Mucosa of descending colon (tissue), 3 donors: ENCODE data around the gene ANKRD44. TPM values are rescaled to one million over a fixed set of nuclear protein-coding genes. Genes with fewer than 3 reads are reported as not detected.
"Not testable (repeated sequence)": the region's sequence is repeated elsewhere in the genome, so short reads cannot be mapped to it uniquely, and the experiment has no call there.

Source experiments
- ATAC-seq: fragments of 200-7000 bp; cut with Tn5 transposase; one replicate; pipeline ENCODE4 v1.9.1; 2020; ENCODE audit warnings: mild to moderate bottlenecking, moderate library complexity
- DNase-seq, 3 donors: peaks; one replicate each; pipeline ENCODE4 v3.0.0-alpha.2; 2020
- H3K36me3 ChIP-seq: fragments of 200-600 bp; one replicate; pipeline ENCODE4 v1.8.0; 2021; ENCODE audit warnings: low read depth, mild to moderate bottlenecking
- H3K4me1 ChIP-seq: fragments of 200-600 bp; one replicate; pipeline ENCODE4 v1.8.0; 2021; ENCODE audit warnings: low read depth, mild to moderate bottlenecking
- H3K4me3 ChIP-seq: fragments of 200-600 bp; one replicate; pipeline ENCODE4 v1.8.0; 2021; ENCODE audit warnings: mild to moderate bottlenecking
- H3K9me3 ChIP-seq: fragments of 200-600 bp; one replicate; pipeline ENCODE4 v1.8.0; 2021; ENCODE audit warnings: mild to moderate bottlenecking
- intact Hi-C, 2 donors: fragments of 100-400 bp; cut with DNase I in 1 of 2; cut with micrococcal nuclease in 1 of 2; formaldehyde crosslinking; loops; one replicate each; pipeline versions ENCODE4 v1.11.0 to v1.11.1; 2022; cut with DNase I, micrococcal nuclease
- total RNA-seq, 3 donors: library from RNA; stranded (reverse); fragmentation: NEBNext Ultra II Directional in 2 of 3; extraction: Animal tissue kit (Norgen Biotek cat#: 25700) in 2 of 3; gene quantifications; one replicate each; pipeline versions ENCODE4 v1.2.1 to v1.2.4, GENCODE V29; 2021 to 2023
- TF ChIP-seq, protein P1 (sequence below): fragments of 200-600 bp; IDR thresholded peaks from one replicate; pipeline ENCODE4 v1.8.0; 2022; ENCODE audit warnings: antibody characterized with exemption, mild to moderate bottlenecking
- donor health status: DM: no; HTN: no; CAD: no; lungs with moderate emphysema.
- donor health status: DM: no; HTN: no; CAD: no.
- donor health status: DM: no; HTN: yes; CAD: no.

The ANKRD44 gene
- total RNA-seq, 3 donors from 2014 or later, result 9.7 to 25.7 (median 13.7) TPM

GRCh38 chr2:197241153-197241552, 69.4 kb downstream of the ANKRD44 start:
- no peaks in the 10 kb centered on the region for H3K9me3 ChIP-seq
- intact Hi-C loops, result no loop called here
- no peaks in the 10 kb centered on the region for H3K36me3 ChIP-seq
- ATAC-seq (no peak), DNase-seq (no peak)
- no peak overlapping the region for H3K4me3 ChIP-seq
- no peaks in the 10 kb centered on the region for H3K4me1 ChIP-seq
- TF ChIP-seq, protein P1, sequence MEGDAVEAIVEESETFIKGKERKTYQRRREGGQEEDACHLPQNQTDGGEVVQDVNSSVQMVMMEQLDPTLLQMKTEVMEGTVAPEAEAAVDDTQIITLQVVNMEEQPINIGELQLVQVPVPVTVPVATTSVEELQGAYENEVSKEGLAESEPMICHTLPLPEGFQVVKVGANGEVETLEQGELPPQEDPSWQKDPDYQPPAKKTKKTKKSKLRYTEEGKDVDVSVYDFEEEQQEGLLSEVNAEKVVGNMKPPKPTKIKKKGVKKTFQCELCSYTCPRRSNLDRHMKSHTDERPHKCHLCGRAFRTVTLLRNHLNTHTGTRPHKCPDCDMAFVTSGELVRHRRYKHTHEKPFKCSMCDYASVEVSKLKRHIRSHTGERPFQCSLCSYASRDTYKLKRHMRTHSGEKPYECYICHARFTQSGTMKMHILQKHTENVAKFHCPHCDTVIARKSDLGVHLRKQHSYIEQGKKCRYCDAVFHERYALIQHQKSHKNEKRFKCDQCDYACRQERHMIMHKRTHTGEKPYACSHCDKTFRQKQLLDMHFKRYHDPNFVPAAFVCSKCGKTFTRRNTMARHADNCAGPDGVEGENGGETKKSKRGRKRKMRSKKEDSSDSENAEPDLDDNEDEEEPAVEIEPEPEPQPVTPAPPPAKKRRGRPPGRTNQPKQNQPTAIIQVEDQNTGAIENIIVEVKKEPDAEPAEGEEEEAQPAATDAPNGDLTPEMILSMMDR, result no peak

GRCh38 chr2:197240421-197241041, 70.0 kb downstream of the ANKRD44 start:
- intact Hi-C loops, result no loop called here
- DNase-seq, result no peak
- H3K9me3 ChIP-seq, result no peaks in the 10 kb centered on the region
- H3K4me3 ChIP-seq, result no peak overlapping the region
- ATAC-seq, result peak; percentile 43
- no peaks in the 10 kb centered on the region for H3K4me1 ChIP-seq
- H3K36me3 ChIP-seq, result no peaks in the 10 kb centered on the region
- TF ChIP-seq, protein P1, result no peak

- intact Hi-C loops, H3K36me3 ChIP-seq, DNase-seq, H3K4me1 ChIP-seq, H3K9me3 ChIP-seq, H3K4me3 ChIP-seq, ATAC-seq: not testable (repeated sequence)
Observed at GRCh38 chr2:197240018-197240417, 70.6 kb downstream of the ANKRD44 start.

DNA sequence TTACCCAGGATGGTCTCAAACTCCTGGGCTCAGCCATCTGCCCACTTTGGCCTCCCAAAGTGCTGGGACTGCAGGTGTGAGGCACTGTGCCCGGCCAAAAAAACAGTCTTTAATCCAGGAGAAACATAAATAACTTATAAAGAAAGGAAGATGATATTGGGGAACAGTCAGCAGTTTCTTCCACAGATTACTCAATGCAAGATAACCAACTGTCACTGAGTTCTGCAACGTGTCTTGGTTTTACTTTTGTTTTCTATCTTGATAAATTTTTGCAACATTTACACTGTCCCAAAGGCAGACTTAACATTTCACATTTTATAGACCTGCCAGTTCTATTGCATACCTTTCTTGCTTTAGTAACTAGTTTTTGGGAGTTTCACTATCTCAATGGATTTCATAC, 71.1 kb downstream of the ANKRD44 start:
- H3K4me3 ChIP-seq, result no peak overlapping the region
- H3K36me3 ChIP-seq, result no peaks in the 10 kb centered on the region
- peak; percentile 65 for ATAC-seq
- TF ChIP-seq, protein P1, result no peak
- no peaks in the 10 kb centered on the region for H3K4me1 ChIP-seq
- H3K9me3 ChIP-seq, result no peaks in the 10 kb centered on the region
- intact Hi-C loops, result no loop called here
- DNase-seq, result no peak

DNA sequence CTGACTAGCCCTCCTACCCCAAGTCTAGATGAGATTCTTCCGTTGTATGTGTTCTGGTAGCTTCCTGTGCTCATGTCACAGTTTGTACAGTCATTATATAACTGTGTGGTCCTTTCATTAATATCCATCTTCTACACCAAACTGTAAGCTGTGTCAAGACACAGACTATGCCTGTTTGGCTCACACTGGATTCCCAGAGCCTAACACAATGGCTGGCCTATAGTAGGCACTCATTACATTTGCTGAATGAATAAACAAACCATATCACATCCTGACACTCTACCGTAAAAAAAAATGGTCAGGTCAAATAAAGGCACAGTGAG, 72.6 kb downstream of the ANKRD44 start:
- Histone ChIP-seq H3K9me3 (no peaks in the 10 kb centered on the region), H3K36me3 (no peaks in the 10 kb centered on the region), H3K4me1 (no peaks in the 10 kb centered on the region), H3K4me3 (no peak overlapping the region)
- TF ChIP-seq, protein P1, result no peak
- DNase-seq, result no peak
- intact Hi-C loops, result no loop called here
- peak; percentile 64 for ATAC-seq

- H3K4me3 ChIP-seq, result no peak overlapping the region
- TF ChIP-seq, protein P1, result no peak
- ATAC-seq (no peak), DNase-seq (no peak)
- no peaks in the 10 kb centered on the region for H3K4me1 ChIP-seq
- intact Hi-C loops, result no loop called here
- H3K9me3 ChIP-seq, result no peaks in the 10 kb centered on the region
- no peaks in the 10 kb centered on the region for H3K36me3 ChIP-seq
Observed at GRCh38 chr2:197237291-197238042, 73.1 kb downstream of the ANKRD44 start.
